GM23248 (cell line): ENCODE measurements around the gene AACS.

ENCODE experiments used
- EZH2 ChIP-seq: fragments of 200-600 bp; sonication (generic); IDR thresholded peaks from 2 replicates; pipeline ENCODE4 v1.6.1; 2018; ENCODE audit warnings: antibody characterized with exemption, mild to moderate bottlenecking; ENCODE audit not compliant: insufficient read depth, poor library complexity, severe bottlenecking
- EZH2phosphoT487 ChIP-seq: fragments of 200-600 bp; sonication (generic); IDR thresholded peaks from 2 replicates; pipeline ENCODE4 v1.6.1; 2018; ENCODE audit warnings: antibody characterized with exemption, moderate library complexity, mild to moderate bottlenecking, low read depth; ENCODE audit not compliant: insufficient read depth

DNA sequence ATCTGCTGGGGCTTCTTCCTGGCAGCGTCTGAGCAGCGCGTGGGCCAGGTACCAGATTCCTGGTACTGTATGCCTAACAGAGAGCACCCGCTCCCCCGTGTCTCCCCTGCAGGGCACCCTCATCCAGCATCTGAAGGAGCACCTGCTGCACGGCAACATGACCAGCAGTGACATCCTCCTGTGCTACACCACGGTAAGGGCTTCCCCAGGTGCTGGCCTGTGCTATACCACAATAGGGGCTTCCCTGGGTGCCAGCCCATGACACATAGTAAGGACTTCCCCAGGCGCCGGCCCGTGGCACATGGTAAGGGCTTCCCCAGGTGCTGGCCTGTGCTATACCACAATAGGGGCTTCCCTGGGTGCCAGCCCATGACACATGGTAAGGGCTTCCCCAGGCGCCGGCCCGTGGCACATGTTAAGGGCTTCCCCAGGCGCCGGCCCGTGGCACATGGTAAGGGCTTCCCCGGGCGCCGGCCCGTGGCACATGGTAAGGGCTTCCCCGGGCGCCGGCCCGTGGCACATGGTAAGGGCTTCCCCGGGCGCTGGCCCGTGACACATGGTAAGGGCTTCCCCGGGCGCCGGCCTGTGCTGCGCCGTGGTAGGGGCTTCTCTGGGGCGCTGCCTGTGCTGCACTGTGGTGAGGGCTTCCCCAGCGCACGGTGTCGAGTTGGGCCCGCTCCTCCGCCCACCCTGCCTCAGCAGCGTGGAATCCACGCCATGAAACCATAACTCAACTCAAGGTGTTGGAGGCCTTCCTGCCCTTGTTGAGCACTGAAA, 49.3 kb downstream of the AACS start:
- TF ChIP-seq EZH2, result no peak
- no peak for TF ChIP-seq EZH2phosphoT487
